ENCODE measurements around the gene SEMG2. TPM values are rescaled to one million over a fixed set of nuclear protein-coding genes. Genes with fewer than 3 reads are reported as not detected.

The SEMG2 gene
- total RNA-seq, 4 donors from 2014 or later: not detected

DNA sequence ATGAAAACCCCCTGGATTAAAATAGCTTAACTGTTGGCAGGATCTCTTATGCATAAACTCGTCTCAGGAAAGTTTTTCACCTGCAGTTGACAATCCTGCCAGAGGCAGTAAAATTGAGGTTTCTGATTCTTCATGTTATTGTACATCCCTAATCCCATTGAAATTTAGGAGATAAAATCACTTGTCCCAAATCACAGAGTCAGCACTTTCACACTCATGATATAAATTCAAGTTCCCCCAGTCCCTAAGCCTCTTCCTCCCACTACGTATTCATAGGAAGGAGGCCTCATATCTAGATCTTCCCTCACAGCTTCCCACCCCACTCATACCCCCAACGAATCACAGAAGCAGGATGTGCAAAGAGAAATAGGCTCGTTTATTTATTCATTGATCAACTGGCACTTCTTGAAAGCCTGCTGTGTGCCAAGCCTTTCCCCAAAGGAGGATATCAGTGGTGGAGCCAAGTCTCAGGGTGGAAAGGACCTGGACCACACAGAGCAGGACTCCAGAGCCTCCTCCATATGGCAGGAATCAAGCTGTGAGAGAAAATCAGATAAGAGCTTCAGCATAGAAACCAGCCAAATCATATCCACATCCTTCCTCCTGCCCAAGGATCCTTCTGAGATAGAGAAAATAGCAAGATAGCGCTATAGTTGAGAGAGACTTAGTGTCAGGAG lies 30.8 kb downstream of the SEMG2 start:
- ATAC-seq (ENCODE audit: low FRiP score) (no peak), DNase-seq (ENCODE audit: low spot score) (no peak)
- TF ChIP-seq, protein P1, sequence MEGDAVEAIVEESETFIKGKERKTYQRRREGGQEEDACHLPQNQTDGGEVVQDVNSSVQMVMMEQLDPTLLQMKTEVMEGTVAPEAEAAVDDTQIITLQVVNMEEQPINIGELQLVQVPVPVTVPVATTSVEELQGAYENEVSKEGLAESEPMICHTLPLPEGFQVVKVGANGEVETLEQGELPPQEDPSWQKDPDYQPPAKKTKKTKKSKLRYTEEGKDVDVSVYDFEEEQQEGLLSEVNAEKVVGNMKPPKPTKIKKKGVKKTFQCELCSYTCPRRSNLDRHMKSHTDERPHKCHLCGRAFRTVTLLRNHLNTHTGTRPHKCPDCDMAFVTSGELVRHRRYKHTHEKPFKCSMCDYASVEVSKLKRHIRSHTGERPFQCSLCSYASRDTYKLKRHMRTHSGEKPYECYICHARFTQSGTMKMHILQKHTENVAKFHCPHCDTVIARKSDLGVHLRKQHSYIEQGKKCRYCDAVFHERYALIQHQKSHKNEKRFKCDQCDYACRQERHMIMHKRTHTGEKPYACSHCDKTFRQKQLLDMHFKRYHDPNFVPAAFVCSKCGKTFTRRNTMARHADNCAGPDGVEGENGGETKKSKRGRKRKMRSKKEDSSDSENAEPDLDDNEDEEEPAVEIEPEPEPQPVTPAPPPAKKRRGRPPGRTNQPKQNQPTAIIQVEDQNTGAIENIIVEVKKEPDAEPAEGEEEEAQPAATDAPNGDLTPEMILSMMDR (IDR thresholded peaks at IDR 0.05): no peak

DNA sequence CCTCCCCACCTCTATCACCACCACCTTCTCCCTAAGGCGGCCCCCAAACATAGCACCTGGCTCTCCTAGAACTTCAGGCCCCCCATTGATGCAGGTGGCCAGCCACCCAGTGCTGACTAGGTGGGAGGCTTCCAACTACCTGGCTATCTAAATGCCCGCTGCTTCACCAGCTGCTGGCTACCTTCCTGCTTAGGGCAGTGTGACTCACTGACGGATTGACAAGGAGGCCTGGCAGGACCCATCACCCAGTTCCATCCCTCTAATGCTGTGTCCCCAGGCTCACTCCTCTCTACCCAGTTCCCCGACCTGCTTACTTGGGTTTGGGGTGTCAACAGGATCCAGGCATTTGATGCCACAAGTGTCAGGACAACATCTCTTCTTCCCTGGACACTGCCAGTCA lies 32.1 kb downstream of the SEMG2 start:
- DNase-seq (ENCODE audit: low spot score) (no peak), ATAC-seq (ENCODE audit: low FRiP score) (peak; percentile 41)
- TF ChIP-seq, protein P1 (IDR thresholded peaks at IDR 0.05): no peak

DNA sequence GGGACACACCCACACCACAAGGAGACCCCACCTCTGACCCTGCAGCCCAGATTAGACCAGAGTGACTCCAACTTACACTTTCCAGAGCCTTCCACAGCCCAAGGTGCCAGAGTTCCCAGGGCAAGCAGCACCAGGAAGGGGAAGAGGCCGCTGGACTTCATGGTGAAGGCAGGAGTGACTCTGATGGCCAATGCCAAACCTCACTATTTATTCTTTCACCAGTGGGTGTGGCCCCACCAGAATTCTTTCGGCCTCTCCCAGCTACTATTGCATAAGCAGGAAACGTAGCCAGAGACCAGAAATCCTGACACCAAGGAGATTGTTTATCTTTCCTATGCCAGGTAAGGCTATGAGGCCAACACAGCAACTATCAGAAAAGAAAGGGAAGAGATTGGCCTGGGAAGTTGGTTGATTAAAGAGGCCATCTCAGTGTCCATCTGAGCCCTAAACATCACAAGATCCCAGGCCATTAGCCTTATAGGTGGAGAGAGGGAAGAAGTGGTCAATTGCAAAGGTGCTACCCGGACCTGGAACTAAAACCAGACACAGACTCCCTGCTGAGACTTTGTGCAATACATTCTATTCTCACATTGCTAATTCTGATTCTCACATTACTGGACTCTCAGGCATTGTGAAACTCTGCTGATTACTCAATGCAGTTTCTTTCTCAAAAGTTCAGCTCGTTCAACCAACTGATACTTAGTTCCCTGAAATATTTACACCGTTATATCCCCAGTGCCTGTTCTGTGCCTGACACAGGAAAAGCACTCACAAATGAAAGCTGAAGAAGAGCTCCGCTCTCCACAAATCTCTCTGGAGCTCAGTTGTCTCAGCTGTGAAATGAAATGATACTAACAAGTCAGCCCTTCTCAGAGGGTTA lies 33.5 kb downstream of the SEMG2 start, which contains the start of gene SLPI:
SLPI (minus strand) TSS at position 182 of the 880 bp plus-strand sequence; CDS start at position 161, 21 bp downstream.
- ATAC-seq (ENCODE audit: low FRiP score): peak; percentile 75
- TF ChIP-seq, protein P1 (IDR thresholded peaks at IDR 0.05): no peak
- no peak for DNase-seq (ENCODE audit: low spot score)

DNA sequence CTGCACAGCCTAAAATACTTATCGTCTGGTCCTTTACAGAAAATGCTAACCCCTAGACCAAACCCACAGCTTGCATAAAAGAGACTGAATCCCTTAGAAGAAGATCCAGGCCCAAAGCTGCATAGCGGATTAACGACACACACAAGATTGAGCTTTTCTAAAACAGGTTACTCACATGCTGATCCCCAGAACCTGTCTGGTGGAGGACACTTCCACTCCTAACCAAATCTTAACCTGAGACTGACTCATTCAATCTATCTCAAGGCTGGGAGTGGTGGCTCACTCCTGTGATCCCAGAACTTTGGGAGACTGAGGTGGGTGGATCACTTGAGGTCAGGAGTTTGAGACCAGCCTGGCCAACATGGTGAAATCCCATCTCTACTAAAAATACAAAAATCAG lies 36.0 kb downstream of the SEMG2 start:
- DNase-seq (ENCODE audit: low spot score) (no peak), ATAC-seq (ENCODE audit: low FRiP score) (no peak)
- TF ChIP-seq, protein P1 (IDR thresholded peaks at IDR 0.05): no peak

DNA sequence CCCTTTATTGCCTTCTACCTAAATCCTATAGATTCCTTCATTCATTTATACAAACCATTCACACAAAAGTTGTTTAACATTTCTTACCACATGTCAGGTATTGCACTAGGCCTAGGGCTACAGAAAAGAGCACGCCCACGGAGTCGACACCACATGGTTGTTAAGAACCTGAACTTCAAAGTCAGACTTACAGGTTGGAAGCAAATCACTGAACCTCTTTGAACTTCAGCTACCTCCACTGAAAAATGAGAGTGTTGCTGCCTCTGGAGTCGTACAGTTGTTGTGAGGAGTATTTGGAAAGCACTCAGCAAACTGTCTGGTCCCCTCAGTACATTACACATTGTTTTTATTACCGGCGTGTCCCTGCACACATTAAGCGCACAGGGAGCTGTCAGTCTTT lies 36.5 kb downstream of the SEMG2 start:
- TF ChIP-seq, protein P1 (IDR thresholded peaks at IDR 0.05): no peak
- ATAC-seq (ENCODE audit: low FRiP score): no peak
- no peak for DNase-seq (ENCODE audit: low spot score)

DNA sequence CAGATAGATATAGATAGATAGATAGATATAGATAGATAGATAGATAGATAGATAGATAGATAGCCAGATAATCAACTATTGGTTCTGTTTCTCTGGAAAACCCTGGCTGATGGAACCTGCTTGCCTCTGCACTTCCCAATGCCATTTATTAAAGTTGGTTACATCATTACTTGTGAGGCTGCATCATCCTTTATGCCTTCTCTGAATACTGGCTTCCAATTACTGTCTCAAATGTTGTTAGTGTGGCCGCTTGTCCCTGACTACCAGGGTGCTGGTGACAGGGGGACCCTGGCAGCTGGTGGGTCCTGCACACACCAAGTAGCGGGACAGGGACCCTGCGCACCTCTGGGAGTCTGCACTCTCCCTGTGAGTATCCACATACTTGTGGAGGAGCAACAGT lies 37.1 kb downstream of the SEMG2 start:
- no peak for DNase-seq (ENCODE audit: low spot score)

More for the DNA sequence above, 37.1 kb downstream of the SEMG2 start:
- no peak for ATAC-seq (ENCODE audit: low FRiP score)
- TF ChIP-seq, protein P1 (IDR thresholded peaks at IDR 0.05): no peak

Data from omental fat pad (tissue), 4 donors.